Measurements from ENCODE around the gene TCOF1.

DNA sequence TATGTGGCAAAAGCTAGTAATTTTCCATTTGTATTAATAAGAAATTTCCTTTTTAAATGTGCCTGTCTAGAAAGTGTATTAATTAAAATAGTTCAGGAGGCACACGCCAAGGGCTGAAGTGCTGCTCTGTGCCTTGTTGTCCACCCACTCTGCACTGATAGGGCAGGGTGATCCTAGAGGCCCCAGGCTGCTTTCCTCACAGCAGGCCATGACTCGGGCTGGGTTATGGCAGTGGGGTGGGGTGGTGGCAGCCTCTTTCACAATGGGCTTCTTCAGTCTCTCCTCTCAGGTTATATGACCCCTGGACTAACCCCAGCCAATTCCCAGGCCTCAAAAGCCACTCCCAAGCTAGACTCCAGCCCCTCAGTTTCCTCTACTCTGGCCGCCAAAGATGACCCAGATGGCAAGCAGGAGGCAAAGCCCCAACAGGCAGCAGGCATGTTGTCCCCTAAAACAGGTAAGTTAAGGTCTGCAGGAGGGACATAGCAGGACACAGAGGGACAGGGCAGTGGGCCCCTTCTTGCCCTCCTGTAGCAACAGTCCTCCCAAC lies 35.7 kb downstream of the TCOF1 start:
- TF ChIP-seq CTCF (IDR thresholded peaks at IDR 0.05; ENCODE audit: low read depth, low read length) (no peak), EZH2phosphoT487 (IDR thresholded peaks at IDR 0.05; ENCODE audit: low read depth) (no peak)

All from OCI-LY3 (cell line).